Activated T-cell treated with anti-CD3 and anti-CD28 coated beads, Interleukin-2, amount 50 U/mL, for 48 hours (primary cell): Measurements from ENCODE around the gene VSIR.
A peak's percentile ranks its signal among the peaks of the same experiment; 100 is the strongest.

Experiments used
- DNase-seq, 2 experiments: peaks; one replicate each; pipeline ENCODE4 v3.0.0-alpha.2; 2020

The VSIR gene

DNA sequence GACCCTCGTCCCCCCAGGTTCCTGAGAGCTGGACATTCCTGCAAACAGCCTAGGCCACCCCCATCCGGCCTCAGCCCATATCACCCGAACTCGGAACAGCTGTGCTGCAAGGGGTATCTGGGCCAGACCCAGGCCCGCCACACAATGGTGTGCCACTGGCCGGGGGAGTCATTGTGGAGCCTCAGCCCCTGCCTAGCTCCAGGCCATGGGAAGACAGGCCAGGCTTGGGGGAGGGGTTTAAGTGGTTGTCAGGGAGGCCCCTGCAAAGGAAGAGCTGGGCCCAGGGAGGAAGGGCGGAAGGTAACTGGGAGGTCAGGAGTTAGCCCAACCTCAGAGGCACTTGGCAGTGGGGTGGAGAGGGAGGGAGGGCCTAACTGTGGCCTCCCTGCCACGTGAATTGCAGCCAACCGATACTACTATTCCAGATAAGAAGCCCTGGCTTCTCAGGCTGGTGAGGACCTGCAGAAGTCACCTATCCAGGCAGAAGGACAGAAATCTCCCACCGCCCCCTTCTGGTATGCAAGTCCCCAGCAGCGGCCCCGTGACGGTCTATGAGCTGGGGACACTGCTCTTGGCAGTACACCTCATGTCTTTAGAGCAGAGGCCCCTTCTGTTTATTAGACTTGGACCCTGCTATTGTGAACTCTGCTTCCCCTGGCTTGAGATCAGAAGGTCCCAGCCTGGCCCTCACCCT, 26.8 kb downstream of the VSIR start:
- DNase-seq, result peak in 1 of 2 experiments; percentile 64

GRCh38 chr10:71745664-71746250, 27.6 kb downstream of the VSIR start:
- DNase-seq, result peak in 1 of 2 experiments; percentile 31

DNA sequence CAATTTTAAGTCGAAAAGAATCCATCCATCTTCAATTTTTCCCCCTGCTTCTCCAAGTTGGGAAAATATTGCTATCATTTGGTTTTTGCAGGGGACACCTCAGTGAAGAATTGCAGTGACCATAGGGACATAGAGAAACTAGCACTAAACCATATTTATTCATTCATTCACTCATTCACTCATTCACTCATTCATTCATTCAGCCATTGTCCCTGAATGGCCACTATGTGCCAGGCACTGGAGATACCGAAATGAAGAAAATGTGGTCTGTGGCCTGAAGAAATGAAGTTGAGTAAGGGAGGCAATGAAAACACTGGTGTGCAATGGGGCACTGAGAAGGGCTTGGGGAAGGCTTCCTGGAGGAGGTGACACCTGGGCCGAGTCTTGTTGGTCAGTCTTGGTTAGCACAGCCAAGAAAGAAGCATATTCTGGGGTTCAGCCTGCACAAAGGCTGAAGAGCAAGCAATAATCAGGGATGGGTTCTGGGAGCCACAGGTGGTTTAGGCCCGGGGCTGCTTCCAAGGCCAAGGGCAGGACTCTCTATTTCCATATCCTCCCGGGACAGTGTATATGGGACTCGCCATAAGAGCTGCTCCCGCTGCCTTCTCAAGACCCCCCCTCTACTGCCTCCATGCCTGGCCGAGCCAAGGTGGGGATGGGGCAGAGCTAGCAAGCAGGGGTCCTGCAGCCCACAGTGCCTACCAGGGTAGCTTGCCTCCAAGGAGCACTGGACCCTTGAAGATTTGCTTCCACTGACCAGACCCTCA, 28.2 kb downstream of the VSIR start:
- no peak for DNase-seq

GRCh38 chr10:71743866-71744265, 29.5 kb downstream of the VSIR start:
- no peak for DNase-seq

DNA sequence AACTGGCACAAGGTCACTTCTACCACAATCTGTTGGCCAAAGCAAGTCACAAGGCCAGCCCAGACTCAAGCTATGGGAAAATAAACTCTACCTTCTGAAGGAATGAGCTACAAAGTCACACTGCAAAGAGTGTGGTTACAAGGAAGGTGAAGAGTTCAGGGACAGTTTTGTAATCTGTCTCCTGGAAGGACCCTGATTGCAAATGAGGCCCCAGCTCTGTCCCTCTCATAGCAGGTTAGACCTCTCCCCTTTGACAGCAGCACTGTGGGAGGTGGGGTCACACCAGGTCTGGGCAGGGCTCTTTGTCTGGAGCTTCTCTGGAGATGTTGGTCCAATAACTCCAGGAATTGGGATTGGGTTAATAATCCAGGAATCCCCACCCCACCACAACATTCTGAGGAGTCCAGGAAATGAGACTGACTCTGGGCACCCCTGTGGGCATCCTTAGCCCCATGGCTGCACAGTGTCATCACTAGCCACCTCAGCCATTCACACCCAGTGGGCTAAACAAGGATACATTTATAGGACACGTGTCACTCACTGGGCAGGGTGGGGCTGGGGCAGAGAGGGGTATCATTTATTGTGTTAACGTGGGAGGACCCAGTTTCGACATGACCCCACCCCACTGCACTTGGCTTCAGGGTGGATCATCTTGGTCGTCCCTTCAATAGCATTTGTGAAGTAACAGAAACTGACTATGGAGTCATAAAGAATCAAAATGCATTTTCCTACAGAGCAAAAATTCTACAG, 30.1 kb downstream of the VSIR start:
- no peak for DNase-seq

- peak in 1 of 2 experiments; percentile 47 for DNase-seq
These were observed 30.8 kb downstream of the VSIR start for GRCh38 chr10:71742301-71743088.

- no peak for DNase-seq
These were observed 31.6 kb downstream of the VSIR start for GRCh38 chr10:71741671-71742070.

- no peak for DNase-seq
These were observed 32.3 kb downstream of the VSIR start for GRCh38 chr10:71741029-71741428.

GRCh38 chr10:71740069-71740653, 33.2 kb downstream of the VSIR start:
- DNase-seq, result peak in 1 of 2 experiments; percentile 27

DNA sequence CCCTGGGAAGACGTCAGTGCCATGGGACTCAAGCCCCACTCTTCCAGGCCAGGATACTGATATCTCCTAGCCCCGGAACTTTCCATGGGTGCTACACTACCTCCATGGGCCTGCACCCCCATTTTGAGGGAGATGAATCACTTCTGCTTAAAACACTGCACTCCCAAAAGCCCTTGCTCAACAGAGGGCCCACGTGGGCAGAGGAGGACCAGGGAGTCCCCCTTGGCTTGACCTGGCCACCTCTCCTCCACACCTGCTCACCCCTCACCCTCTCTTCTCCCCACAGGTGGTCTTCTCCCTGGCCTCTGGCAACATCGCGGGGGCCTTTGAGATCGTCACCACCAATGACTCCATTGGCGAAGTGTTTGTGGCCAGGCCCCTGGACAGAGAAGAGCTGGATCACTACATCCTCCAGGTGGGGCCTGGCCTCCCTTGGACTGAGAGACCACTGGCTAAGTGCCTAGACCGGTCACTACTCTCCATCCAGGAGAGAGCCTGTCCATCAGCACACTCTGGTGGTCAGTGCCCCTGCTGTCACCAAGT, 33.9 kb downstream of the VSIR start:
- DNase-seq, result no peak

GRCh38 chr10:71737834-71738197, 35.5 kb downstream of the VSIR start:
- no peak for DNase-seq

DNA sequence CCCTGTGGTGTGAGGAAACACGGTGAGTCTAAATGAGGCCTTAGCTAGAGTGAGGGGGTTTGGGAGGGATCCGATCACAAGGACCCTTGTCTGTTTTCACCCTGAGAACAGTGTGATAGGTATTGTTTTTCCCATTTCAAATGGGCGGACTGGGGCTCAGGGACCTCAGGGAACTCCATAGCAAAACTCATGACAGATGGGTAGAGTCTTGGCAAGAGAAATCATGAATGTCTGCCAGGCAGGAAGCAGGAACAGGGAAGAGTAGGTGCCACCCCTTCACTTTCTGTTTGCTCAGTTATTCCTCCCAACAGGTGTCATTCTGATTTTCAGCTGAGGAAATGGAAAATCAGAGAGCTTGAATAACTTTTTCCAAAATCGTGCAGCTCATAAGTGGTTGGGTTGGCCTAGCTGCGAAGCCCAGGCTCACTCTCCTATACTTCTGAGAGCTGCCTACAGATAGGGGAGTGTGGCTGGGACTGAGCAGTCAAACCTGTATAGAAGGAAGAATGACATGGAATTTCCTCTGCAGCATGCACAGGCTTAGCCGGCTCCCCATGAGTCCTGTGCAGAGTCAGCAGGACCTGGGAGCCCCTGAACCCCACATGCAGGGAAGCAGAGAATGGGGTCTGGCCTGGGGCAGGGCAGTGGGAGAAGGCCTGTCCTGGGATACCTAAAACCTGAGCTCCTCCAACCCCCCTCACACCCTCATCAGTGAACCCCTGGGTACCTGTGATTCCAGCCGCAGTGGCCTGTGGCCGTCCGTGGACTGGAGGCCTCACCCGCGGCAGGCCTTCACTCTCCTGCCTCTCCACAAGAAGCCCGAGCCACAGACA, 36.1 kb downstream of the VSIR start:
- peak in 1 of 2 experiments; percentile 61 for DNase-seq

GRCh38 chr10:71736570-71736952, 36.8 kb downstream of the VSIR start:
- no peak for DNase-seq

GRCh38 chr10:71735709-71736569, 37.4 kb downstream of the VSIR start:
- peak; percentile 73 to 76 for DNase-seq

DNA sequence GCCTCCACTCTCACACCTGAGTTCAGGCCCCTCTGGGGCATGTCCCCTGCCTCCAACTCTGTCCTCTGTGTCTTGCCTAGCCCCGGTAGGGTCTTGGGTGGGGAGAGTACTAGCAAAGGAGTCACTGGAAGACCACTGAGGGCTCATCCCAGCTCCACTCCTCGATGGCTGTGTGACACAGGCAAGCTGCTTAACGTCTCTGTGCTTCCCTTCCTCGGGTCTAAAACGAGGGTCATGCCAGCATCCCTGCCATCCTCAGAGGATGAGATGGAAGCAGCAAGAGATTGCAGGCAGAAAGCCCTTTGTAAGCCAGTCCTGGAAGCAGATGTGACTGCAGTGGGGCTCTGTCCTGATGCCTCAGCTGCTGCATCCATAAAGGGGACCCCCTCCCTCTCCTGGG, 38.5 kb downstream of the VSIR start:
- DNase-seq, result peak in 1 of 2 experiments; percentile 32

- DNase-seq, result peak in 1 of 2 experiments; percentile 42
These were observed 41.5 kb downstream of the VSIR start for GRCh38 chr10:71731791-71732190.

- peak in 1 of 2 experiments; percentile 42 for DNase-seq
These were observed 44.1 kb downstream of the VSIR start for GRCh38 chr10:71729161-71729636.

DNA sequence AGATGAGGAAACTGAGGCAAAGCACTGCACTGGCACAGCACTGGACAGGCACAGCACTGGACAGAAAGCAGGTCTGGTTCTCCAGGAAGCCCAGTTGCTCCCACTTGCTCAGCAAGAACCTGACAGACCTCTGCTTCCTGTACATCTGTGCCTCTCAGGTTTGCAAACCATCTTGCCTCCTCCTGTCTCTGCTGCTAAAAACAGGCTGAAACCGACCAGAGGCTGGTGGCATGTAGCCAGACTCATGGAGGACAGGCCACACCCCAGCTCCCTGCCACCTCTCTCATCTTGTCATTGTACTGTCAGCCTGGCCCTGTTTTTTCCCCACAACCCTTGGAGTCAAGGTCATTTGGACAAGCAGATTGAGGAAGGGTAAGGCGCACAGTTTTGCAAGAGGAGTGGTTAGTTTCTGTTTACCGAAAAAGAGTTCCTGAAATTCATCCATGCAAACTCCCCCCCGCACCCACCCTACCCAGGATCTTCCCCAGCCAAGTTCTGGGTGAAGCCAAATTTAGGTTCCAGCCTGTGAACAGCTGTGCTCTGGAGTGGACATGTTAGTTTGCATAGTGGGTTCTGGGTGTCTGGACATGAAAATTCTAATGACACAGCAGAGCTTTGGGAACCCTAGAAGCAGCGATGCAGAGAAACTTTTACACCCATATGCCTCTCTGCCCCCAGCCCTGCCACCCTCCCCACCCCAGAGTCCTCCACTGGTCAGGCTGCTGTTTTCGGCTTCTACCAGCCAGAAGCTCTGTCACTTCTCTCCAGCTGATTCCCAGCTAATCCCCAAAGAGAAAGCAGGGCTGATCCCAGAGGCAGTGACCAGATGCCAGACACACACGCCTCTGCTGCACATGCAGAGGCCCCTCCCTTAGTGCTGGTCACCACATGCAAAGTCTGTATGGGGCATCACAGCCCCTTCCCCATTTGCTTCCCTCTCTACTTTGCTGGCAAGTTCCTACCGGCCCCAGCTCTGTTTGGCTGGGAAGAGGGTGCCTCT, 45.3 kb downstream of the VSIR start:
- DNase-seq, result peak in 1 of 2 experiments; percentile 75
